Smooth muscle cell of trachea (primary cell): ENCODE results near the gene HEXD. TPM values are rescaled to one million over a fixed set of nuclear protein-coding genes. Genes with fewer than 3 reads are reported as not detected.

Source experiments
- total RNA-seq: library from RNA; depleted of rRNA; stranded (reverse); fragments of >200 nt; gene quantifications from 2 replicates; pipeline ENCODE4 v1.2.1, GENCODE V29; 2014

The HEXD gene
- 13.2 and 16.9 TPM in 2 replicates for total RNA-seq

DNA sequence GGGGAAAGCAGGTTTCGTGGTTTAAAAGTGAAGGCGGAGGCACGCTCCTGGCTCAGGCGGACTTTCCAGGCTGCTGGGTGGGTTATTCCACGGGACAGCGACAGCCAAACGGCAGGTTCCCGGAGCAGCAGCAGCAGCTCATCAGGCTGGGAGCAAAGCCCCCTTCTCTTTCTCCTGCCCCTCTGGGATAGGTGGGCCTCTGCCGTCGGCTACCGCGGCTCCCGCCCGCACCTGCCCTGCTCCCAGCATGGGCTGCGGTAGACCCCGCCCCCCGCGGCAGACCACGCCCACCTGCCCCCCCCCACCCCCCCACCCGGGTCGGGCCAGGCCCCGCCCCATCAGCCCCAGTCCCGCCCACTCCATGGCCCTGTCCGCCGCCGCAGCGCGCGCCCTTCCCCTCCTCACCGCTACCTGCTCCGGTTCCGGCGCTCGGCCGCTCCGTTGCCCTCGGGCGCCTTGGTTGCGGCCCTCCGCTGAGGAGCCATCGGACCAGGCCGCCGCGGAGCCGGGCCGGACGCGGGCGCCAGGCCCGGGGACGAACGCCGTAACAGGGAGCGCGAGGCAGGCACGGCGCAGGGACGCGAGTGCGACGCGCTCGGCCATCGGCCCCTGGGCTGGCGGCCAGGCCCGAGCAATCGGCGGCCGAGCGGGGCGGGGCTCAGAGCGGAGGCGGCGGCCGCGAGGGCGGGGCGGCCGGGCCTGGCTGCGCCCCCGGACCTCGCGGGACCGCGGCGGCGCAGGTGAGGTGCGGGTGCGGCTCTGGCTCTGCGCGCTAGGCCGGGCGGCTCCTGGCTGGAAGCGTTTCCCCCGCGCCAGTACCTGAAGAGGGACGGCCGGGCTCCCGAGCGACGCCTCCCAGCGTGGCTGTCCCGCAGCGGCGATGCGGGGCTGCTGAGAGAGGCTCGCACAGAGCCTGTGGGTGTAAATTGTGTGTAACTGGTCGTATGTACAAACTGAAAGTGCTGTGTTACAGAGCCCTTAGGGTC, at the start of gene HEXD, which contains the start of gene OGFOD3:
Gene HEXD (plus strand): TSS at position 347 of the 986 bp plus-strand sequence. CDS start 1,453 bp downstream, outside the sequence.
Gene OGFOD3 (minus strand): TSS at position 586 of the 986 bp plus-strand sequence. CDS start 101 bp downstream, at position 485.

DNA sequence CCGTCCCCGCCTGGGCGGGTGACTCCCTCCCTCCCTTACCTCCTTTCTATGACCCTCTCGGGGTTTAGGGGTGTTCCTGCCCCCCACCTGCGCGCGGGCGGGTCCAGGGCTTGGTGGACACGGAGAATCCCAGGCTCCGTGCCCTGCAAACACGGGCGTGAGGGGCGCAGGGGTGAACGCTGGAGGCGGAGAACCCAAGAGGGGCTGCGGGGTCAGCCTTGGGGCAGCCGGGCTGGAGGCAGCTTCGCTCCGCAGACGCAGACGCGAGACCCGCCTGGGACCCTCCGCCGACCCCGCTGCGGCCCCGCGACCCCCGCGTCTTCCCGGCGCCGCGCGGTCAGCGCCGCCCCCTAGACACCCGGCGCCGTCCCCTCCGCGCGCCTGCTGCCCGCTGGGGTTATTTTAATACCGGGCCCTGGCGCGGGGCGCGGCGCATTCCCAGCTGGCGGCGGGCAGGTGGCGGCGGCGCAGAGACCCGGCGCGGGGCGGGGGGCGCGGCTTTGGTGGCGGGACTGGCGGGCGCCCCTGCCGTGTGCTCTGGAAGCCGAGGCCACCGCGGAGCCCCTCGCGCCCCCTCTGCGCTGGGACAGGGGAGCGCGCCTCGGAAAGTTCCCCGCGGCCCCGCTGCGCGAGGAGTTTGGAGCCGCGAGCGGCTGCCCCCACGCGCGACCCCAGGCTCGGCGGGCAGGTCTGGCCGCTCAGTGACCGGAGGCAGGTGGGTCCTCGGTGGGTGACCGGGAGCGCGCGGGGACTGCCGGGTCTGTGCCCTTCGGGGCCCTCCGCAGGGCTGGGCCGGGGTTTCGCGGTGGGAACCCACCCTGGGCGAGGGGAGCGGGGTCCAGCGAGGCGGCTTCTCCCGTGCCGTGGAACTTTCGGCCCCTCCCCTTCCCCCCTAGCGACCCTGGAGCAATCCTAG, 46.6 kb upstream of the HEXD start, which contains the start of gene UTS2R:
Gene UTS2R (plus strand): TSS at position 433 of the 916 bp plus-strand sequence. CDS start 2,560 bp downstream, outside the sequence.

DNA sequence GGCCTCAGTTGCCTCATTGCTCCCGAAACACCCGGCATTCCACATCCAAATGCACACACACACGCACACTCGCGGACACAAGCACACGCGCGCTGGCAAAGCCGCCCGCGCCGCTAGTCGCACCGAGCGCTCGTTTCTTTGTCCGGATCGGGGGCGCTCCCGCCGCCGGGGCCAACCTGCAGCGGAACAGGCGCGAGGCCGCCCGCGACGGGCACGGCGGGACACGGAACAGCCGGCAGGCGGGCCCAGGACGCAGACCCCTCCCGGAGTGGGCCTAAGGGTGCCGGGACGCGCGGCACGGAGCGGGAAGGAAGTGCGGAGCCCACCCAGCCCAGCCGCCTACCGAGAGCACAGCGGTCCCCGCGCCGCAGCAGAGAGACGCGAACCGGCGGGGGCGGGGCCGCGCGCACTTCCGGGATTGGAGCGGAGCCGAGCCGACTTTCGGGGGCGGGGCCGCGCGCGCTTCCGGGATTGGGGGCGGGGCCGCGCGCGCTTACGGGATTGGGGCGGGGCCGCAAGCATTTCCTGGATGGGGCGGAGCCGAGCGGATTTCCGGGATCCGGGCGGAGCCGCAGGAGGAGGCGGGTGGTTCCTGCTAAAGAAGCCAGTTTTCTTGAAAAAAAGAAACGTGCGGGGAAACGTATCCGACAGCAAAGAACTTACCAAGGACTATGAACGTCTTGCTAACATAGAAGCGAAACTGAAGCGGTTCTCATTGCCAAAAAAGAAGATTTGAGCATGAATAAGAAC, 32.4 kb downstream of the HEXD start, which contains the start of gene CYBC1:
Gene CYBC1 (minus strand): TSS at position 396 of the 750 bp plus-strand sequence. CDS start 1,498 bp downstream, outside the sequence.

GRCh38 chr17:82458179-82458884, 40.2 kb downstream of the HEXD start, which contains the start of gene NARF:
Gene NARF (plus strand): TSS chr17:82458741. CDS start chr17:82458804, 63 bp downstream.

Other genes with a start within 250 kb of the HEXD start
- gene CCDC57, start 205.5 kb upstream of the HEXD start, total RNA-seq = 12.6 and 16.0 TPM in 2 replicates
- gene SLC16A3, start 189.3 kb upstream of the HEXD start, total RNA-seq = 80.3 and 222 TPM in 2 replicates
- 60.9 and 70.6 TPM in 2 replicates for gene CSNK1D, start 144.6 kb upstream of the HEXD start, total RNA-seq
- gene CD7, start 100.7 kb upstream of the HEXD start, total RNA-seq = 0.66 and 1.3 TPM in 2 replicates
- gene SECTM1, start 84.6 kb upstream of the HEXD start, total RNA-seq = 39.7 and 198 TPM in 2 replicates
- gene TEX19, start 59.1 kb upstream of the HEXD start, total RNA-seq = not detected in 2 replicates
- 0.15 TPM in 1 of 2 replicates, not detected in the other for gene UTS2R, start 46.6 kb upstream of the HEXD start, total RNA-seq
- 36.2 and 64.2 TPM in 2 replicates for gene OGFOD3, start 239 bp downstream of the HEXD start, total RNA-seq
- 87.3 and 108 TPM in 2 replicates for gene CYBC1, start 32.4 kb downstream of the HEXD start, total RNA-seq
- 33.1 and 39.1 TPM in 2 replicates for gene NARF, start 40.4 kb downstream of the HEXD start, total RNA-seq
- gene FOXK2, start 101.4 kb downstream of the HEXD start, total RNA-seq = 24.4 and 46.1 TPM in 2 replicates
- gene WDR45B, start 230.1 kb downstream of the HEXD start, total RNA-seq = 51.3 and 58.1 TPM in 2 replicates